K562 (cell line): ENCODE measurements around the gene CARMIL1. TPM values are rescaled to one million over a fixed set of nuclear protein-coding genes. Genes with fewer than 3 reads are reported as not detected.

Source experiments
- ATAC-seq: fragments of 200-7000 bp; cut with Tn5 transposase; 3 replicates; pipeline ENCODE4 v1.9.1; 2020; ENCODE audit warnings: moderate library complexity
- BruUV-seq: library from RNA; stranded (reverse); fragments of 400-500 nt; replicated peaks from 2 replicates; lab custom pipeline; 2021; lab: Mats Ljungman, UMichigan
- CTCF ChIA-PET: fragments of 300-600 bp; formaldehyde crosslinking; extraction: SDS; loops from one replicate; lab custom pipeline; 2021; ENCODE audit warnings: low intra/inter-chr PET ratio; lab: Yijun Ruan, JAX
- POLR2A ChIA-PET: fragments of 300-600, 350-650 bp; sonication (Branson Sonifier 250); formaldehyde crosslinking; extraction: SDS; loops from one replicate; lab custom pipeline; 2021; ENCODE audit warnings: antibody characterized with exemption, inconsistent platforms; lab: Yijun Ruan, JAX
- DNase-seq, 4 experiments: peaks; one replicate each; pipeline versions ENCODE4 v3.0.0 to v3.0.0-alpha.2; 2011 to 2018; ENCODE audit warnings: low spot score in 3 of 4, mixed read lengths in 3 of 4; ENCODE audit errors: extremely low read depth in 1 of 4
- FAIRE-seq: peaks from 2 replicates; lab custom pipeline; 2011; peaks lifted over from hg19 to GRCh38; lab: Jason Lieb, UNC
- H2AFZ ChIP-seq: 2 replicates; pipeline ENCODE4 v1.6.0; 2011; ENCODE audit warnings: low read depth, low read length, control low read depth, inconsistent platforms
- H3K27ac ChIP-seq: fragments of 200-600 bp; 3 replicates; pipeline ENCODE4 v1.8.0; 2011; ENCODE audit warnings: low read depth, mild to moderate bottlenecking, control low read depth, inconsistent platforms, low read length, moderate library complexity, mixed read lengths; ENCODE audit errors: extremely low read depth
- H3K27me3 ChIP-seq, 2 experiments: fragments of 300-600 bp in 1 of 2; 2 replicates in 1 of 2; 3 replicates in 1 of 2; pipeline versions ENCODE4 v1.6.0 to v1.8.0; 2011; ENCODE audit warnings: inconsistent platforms in 2 of 2, low read length in 2 of 2, mild to moderate bottlenecking in 1 of 2, mixed read lengths in 1 of 2, moderate library complexity in 1 of 2; ENCODE audit not compliant: control insufficient read depth in 2 of 2, insufficient read depth in 2 of 2
- H3K36me3 ChIP-seq: fragments of 300-600 bp; 3 replicates; pipeline ENCODE4 v1.8.0; 2011; ENCODE audit warnings: mild to moderate bottlenecking, low read length, inconsistent platforms; ENCODE audit not compliant: control insufficient read depth, insufficient read depth
- H3K4me1 ChIP-seq, 2 experiments: fragments of 200-600 bp in 1 of 2; replicated peaks in 1 of 2; 2 replicates in 1 of 2; 3 replicates in 1 of 2; pipeline versions ENCODE4 v1.5.1 to v1.8.0; 2011; ENCODE audit warnings: inconsistent platforms in 2 of 2, low read length in 2 of 2, mild to moderate bottlenecking in 1 of 2, mixed read lengths in 1 of 2, moderate library complexity in 1 of 2; ENCODE audit not compliant: control insufficient read depth in 2 of 2, insufficient read depth in 2 of 2
- H3K4me2 ChIP-seq: 2 replicates; pipeline ENCODE4 v1.6.1; 2011; ENCODE audit warnings: low read length, control low read depth, inconsistent platforms, mixed read lengths; ENCODE audit not compliant: insufficient read depth
- H3K4me3 ChIP-seq: fragments of 200-600 bp; sonication (generic), shearing (Covaris generic); 2 replicates; pipeline ENCODE4 v1.5.1; 2016; ENCODE audit warnings: control low read depth, inconsistent platforms
- H3K79me2 ChIP-seq: fragments of 200-600 bp; 3 replicates; pipeline ENCODE4 v1.8.0; 2011; ENCODE audit warnings: low read length, inconsistent platforms; ENCODE audit not compliant: control insufficient read depth, insufficient read depth
- H3K9ac ChIP-seq, 2 experiments: 2 replicates each; pipeline versions ENCODE4 v1.6.0 to v1.6.1; 2011; ENCODE audit warnings: low read depth in 2 of 2, low read length in 2 of 2, control low read depth in 1 of 2, inconsistent platforms in 1 of 2, mild to moderate bottlenecking in 1 of 2, mixed read lengths in 1 of 2; ENCODE audit not compliant: insufficient read depth in 1 of 2
- H3K9me1 ChIP-seq: one replicate; pipeline ENCODE4 v1.6.0; 2011; ENCODE audit warnings: inconsistent platforms, mild to moderate bottlenecking, low read length, moderate library complexity; ENCODE audit not compliant: control insufficient read depth, insufficient read depth
- H3K9me3 ChIP-seq: replicated peaks from 2 replicates; pipeline ENCODE4 v1.5.1; 2011; ENCODE audit warnings: low read depth, low read length, inconsistent platforms; ENCODE audit not compliant: control insufficient read depth, insufficient read depth
- H4K20me1 ChIP-seq: replicated peaks from 2 replicates; pipeline ENCODE4 v1.6.1; 2011; ENCODE audit warnings: low read length, inconsistent platforms, mixed read lengths; ENCODE audit not compliant: control insufficient read depth, insufficient read depth
- EGR1 ChIP-seq: fragments of 450-650 bp; conservative IDR thresholded peaks from 2 replicates; pipeline ENCODE4 v1.6.1; 2017; ENCODE audit warnings: mild to moderate bottlenecking
- ELF4 ChIP-seq: fragments of 450-650 bp; formaldehyde crosslinking; IDR thresholded peaks from 2 replicates; pipeline ENCODE4 v1.4.0; 2022; ENCODE audit warnings: missing genetic modification characterization
- ETS2 ChIP-seq: IDR thresholded peaks from 2 replicates; pipeline ENCODE4 v1.6.1; 2016; ENCODE audit warnings: borderline replicate concordance, missing genetic modification characterization, mild to moderate bottlenecking, moderate library complexity, missing compliant biosample characterization; ENCODE audit not compliant: poor library complexity, severe bottlenecking
- HMGN3 ChIP-seq: IDR thresholded peaks from 2 replicates; pipeline ENCODE4 v1.6.1; 2011; ENCODE audit warnings: borderline replicate concordance, low read depth, mild to moderate bottlenecking, mixed read lengths, low read length; ENCODE audit not compliant: insufficient read length; ENCODE audit errors: extremely low read depth
- MYC ChIP-seq, 2 experiments: fragments of 250-450 bp in 1 of 2; sonication (Bioruptor Pico) in 1 of 2; IDR thresholded peaks; 2 replicates each; pipeline versions ENCODE4 v1.5.1 to v1.6.1; 2012 to 2021; ENCODE audit warnings: low read depth in 2 of 2, borderline replicate concordance in 1 of 2, improper control_type of control experiment in 1 of 2, low read length in 1 of 2, mild to moderate bottlenecking in 1 of 2, moderate library complexity in 1 of 2
- SMARCE1 ChIP-seq: fragments of 450-650 bp; IDR thresholded peaks from 2 replicates; pipeline ENCODE4 v1.7.1; 2016; ENCODE audit warnings: mild to moderate bottlenecking
- SP1 ChIP-seq: sonication (generic); formaldehyde crosslinking; IDR thresholded peaks from 2 replicates; pipeline ENCODE4 v1.8.1; 2022; ENCODE audit warnings: mild to moderate bottlenecking, missing genetic modification reagents
- SP2 ChIP-seq: IDR thresholded peaks from 2 replicates; pipeline ENCODE4 v1.6.1; 2011; ENCODE audit warnings: mild to moderate bottlenecking, low read depth, low read length, moderate library complexity; ENCODE audit not compliant: poor library complexity, severe bottlenecking; ENCODE audit errors: extremely low read depth
- ZBED1 ChIP-seq: IDR thresholded peaks from 2 replicates; pipeline ENCODE4 v1.6.1; 2014
- ZNF444 ChIP-seq: fragments of 250-450 bp; sonication (Bioruptor Pico); IDR thresholded peaks from 2 replicates; pipeline ENCODE4 v1.4.0; 2020; ENCODE audit warnings: mild to moderate bottlenecking, moderate library complexity
- ZNF589 ChIP-seq: fragments of 200-800 bp; sonication (Bioruptor generic); IDR thresholded peaks from 2 replicates; pipeline ENCODE4 v1.6.1; 2016; ENCODE audit warnings: low read depth, missing genetic modification characterization, missing compliant biosample characterization
- WGBS: fragments of 100-300 bp; shearing (Covaris generic); methylation state at CpG from one replicate; pipeline ENCODE4 v1.1.6; 2016; ENCODE audit warnings: low coverage, mixed read lengths; ENCODE audit not compliant: insufficient coverage; ENCODE audit errors: missing lambda C conversion rate; 5-methylcytosine and 5-hydroxymethylcytosine counted together
- in situ Hi-C: fragments of 300-500 bp; cut with MboI; formaldehyde crosslinking; loops from 4 replicates; pipeline ENCODE4 v1.15.0; 2018; ENCODE audit warnings: inconsistent platforms, mixed read lengths
- intact Hi-C: fragments of 100-400 bp; cut with micrococcal nuclease; formaldehyde crosslinking; loops from 2 replicates; pipeline ENCODE4 v1.14.2; 2022
- polyA plus RNA-seq, 8 experiments: library from polyadenylated mRNA; depleted of rRNA in 4 of 8; stranded (reverse) in 5 of 8; unstranded in 3 of 8; fragments of >200 nt; fragmentation: Nextera tagmentation in 2 of 8; fragmentation: Illumina TruSeq in 1 of 8; extraction: Ambion mirVana in 2 of 8; extraction: Trizol in 1 of 8; gene quantifications; 2 replicates each; pipeline versions ENCODE4 v1.2.1 to v1.2.3, GENCODE V29; 2011 to 2014; ENCODE audit warnings: inconsistent platforms in 1 of 8, missing spikeins in 1 of 8
- total RNA-seq, 7 experiments: library from RNA; depleted of rRNA in 6 of 7; stranded (reverse); fragments of >200 nt in 6 of 7; fragmentation: Illumina TruSeq in 2 of 7; extraction: Trizol in 2 of 7; gene quantifications; 2 replicates each; pipeline versions ENCODE4 v1.2.1 to v1.2.3, GENCODE V29; 2011 to 2021; ENCODE audit warnings: low replicate concordance in 1 of 7
- TF ChIP-seq, protein P1 (sequence below): fragments of 250-450 bp; sonication (Bioruptor Pico); IDR thresholded peaks from 2 replicates; pipeline ENCODE4 v1.4.0; 2020; ENCODE audit warnings: mild to moderate bottlenecking, moderate library complexity, borderline replicate concordance

Gene CARMIL1
- total and polyA plus RNA-seq, 9 of the 15 experiments (the other 6 are each of a cell fraction or from before 2014, with no cell fraction given): 0.04 to 0.32 (median 0.10) TPM; not detected in 1

DNA sequence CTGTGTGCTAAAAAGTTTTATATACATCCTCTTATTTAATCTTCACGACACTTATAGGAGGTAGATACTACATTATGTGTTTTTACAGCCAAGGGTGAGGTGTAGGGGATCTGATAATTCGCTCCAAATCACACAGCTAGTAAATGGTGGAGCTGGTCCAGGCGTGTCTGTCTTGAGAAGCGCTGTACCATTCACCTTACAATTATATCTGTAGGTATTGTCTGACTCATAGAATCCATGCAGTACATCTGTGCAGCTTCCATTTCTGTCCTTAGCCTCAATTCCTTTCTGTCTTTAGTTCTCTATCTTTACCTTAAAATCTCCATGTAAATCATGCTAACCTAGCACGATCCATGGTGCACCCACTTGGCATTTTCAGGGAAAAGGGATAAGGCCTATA, 120.7 kb downstream of the CARMIL1 start:
- no peaks in the 10 kb centered on the region for H3K9me1 ChIP-seq
- H3K27ac ChIP-seq: no peak overlapping the region
- TF ChIP-seq ZBED1 (no peak), ZNF444 (no peak), ZNF589 (CRISPR knock-in tag) (no peak), SMARCE1 (no peak)
- 0% methylated on average over 5 of the region's 5 CpGs for WGBS
- no peaks in the 10 kb centered on the region for H3K36me3 ChIP-seq
- no peaks in the 10 kb centered on the region for H3K27me3 ChIP-seq
- H2AFZ ChIP-seq: no peak overlapping the region
- no peaks in the 10 kb centered on the region for H3K9me3 ChIP-seq
- H3K4me3 ChIP-seq: no peak overlapping the region
- no peak for ATAC-seq
- no peak for FAIRE-seq
- intact Hi-C loops (no loop called here), in situ Hi-C loops (no loop called here)
- H3K4me1 ChIP-seq: no peaks in the 10 kb centered on the region
- no peak for DNase-seq
- no peaks in the 10 kb centered on the region for H3K79me2 ChIP-seq
- no peaks in the 10 kb centered on the region for H4K20me1 ChIP-seq
- H3K9ac ChIP-seq: no peak overlapping the region
- ChIA-PET CTCF (no interaction called here), POLR2A (interaction anchor here (1.0 to 1.8 kb wide), 2 partner anchors 18 to 41 kb away, joined by 3 to 4 read pairs; no protein-coding TSS in a partner anchor)
- no TSS peak for BruUV-seq
- no peak overlapping the region for H3K4me2 ChIP-seq

DNA sequence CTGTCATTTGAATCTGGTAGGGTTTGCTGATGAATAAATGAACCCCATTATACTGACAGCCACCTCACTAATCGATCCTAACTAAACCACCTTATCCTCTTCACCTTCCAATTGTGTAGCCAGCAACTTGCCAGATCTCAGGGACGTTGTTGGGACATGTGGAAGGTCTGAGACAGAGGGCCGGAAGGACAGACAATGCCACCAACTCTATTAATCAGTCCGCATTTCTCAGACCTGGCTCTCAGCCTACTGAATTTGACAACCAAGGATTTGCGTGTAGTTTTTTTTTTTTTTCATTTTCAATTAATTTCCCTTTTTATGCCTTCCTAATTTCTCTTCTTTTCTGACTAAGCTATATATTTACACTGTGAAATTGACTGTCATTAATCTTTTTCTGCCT, 122.5 kb downstream of the CARMIL1 start:
- ChIA-PET POLR2A (no interaction called here), CTCF (no interaction called here)
- no TSS peak for BruUV-seq
- no peak for FAIRE-seq
- Histone ChIP-seq H3K4me2 (no peak overlapping the region), H3K36me3 (no peaks in the 10 kb centered on the region), H3K27me3 (no peaks in the 10 kb centered on the region), H3K9me1 (no peaks in the 10 kb centered on the region), H3K79me2 (no peaks in the 10 kb centered on the region), H2AFZ (no peak overlapping the region), H3K27ac (no peak overlapping the region), H3K9me3 (no peaks in the 10 kb centered on the region), H3K4me1 (no peaks in the 10 kb centered on the region), H3K4me3 (no peak overlapping the region), H4K20me1 (no peaks in the 10 kb centered on the region), H3K9ac (no peak overlapping the region)
- intact Hi-C loops (no loop called here), in situ Hi-C loops (no loop called here)
- DNase-seq: no peak
- 0% methylated on average over 5 of the region's 5 CpGs for WGBS
- ATAC-seq: no peak
- TF ChIP-seq MYC (IDR thresholded peaks at IDR 0.05; ENCODE audit: low read depth, low read length) (no peak), MYC (CRISPR knock-in tag; IDR thresholded peaks at IDR 0.05; ENCODE audit: borderline replicate concordance, low read depth) (no peak), SP1 (CRISPR knock-in tag) (no peak), ELF4 (CRISPR knock-in tag) (no peak), HMGN3 (no peak), EGR1 (no peak), ETS2 (no peak), SP2 (no peak)
- TF ChIP-seq, protein P1, sequence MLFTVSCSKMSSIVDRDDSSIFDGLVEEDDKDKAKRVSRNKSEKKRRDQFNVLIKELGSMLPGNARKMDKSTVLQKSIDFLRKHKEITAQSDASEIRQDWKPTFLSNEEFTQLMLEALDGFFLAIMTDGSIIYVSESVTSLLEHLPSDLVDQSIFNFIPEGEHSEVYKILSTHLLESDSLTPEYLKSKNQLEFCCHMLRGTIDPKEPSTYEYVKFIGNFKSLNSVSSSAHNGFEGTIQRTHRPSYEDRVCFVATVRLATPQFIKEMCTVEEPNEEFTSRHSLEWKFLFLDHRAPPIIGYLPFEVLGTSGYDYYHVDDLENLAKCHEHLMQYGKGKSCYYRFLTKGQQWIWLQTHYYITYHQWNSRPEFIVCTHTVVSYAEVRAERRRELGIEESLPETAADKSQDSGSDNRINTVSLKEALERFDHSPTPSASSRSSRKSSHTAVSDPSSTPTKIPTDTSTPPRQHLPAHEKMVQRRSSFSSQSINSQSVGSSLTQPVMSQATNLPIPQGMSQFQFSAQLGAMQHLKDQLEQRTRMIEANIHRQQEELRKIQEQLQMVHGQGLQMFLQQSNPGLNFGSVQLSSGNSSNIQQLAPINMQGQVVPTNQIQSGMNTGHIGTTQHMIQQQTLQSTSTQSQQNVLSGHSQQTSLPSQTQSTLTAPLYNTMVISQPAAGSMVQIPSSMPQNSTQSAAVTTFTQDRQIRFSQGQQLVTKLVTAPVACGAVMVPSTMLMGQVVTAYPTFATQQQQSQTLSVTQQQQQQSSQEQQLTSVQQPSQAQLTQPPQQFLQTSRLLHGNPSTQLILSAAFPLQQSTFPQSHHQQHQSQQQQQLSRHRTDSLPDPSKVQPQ: no peak
